Cardiac muscle cell (in vitro differentiated cells and primary cell): Measurements from ENCODE around the gene FTO. TPM values are rescaled to one million over a fixed set of nuclear protein-coding genes. Genes with fewer than 3 reads are reported as not detected.

Experiments used
- DNase-seq, 2 donors: peaks; one replicate each; pipeline versions ENCODE4 v3.0.0 to v3.0.0-alpha.2; 2010 to 2017; ENCODE audit warnings: low read depth in 1 of 2, low spot score in 1 of 2
- H3K27ac ChIP-seq: fragments of 200-600 bp; sonication (generic); 2 replicates; pipeline ENCODE4 v1.5.1; 2016
- H3K27me3 ChIP-seq: fragments of 200-600 bp; sonication (generic); 2 replicates; pipeline ENCODE4 v1.6.0; 2016; ENCODE audit warnings: control low read depth
- H3K36me3 ChIP-seq: fragments of 200-600 bp; sonication (generic); 2 replicates; pipeline ENCODE4 v1.5.1; 2016; ENCODE audit warnings: control low read depth
- H3K4me1 ChIP-seq: fragments of 200-600 bp; sonication (generic); 2 replicates; pipeline ENCODE4 v1.8.1; 2017; ENCODE audit warnings: low read depth, mild to moderate bottlenecking, mixed run types
- H3K4me3 ChIP-seq: fragments of 200-600 bp; sonication (generic); 2 replicates; pipeline ENCODE4 v1.5.1; 2016; ENCODE audit warnings: mild to moderate bottlenecking
- H3K9me3 ChIP-seq: fragments of 200-600 bp; sonication (generic); 2 replicates; pipeline ENCODE4 v1.5.1; 2017; ENCODE audit warnings: low read depth, mild to moderate bottlenecking, control low read depth
- CTCF ChIP-seq: IDR thresholded peaks from 2 replicates; pipeline ENCODE4 v1.5.1; 2012; ENCODE audit warnings: low read depth, mild to moderate bottlenecking, low read length
- polyA plus RNA-seq: library from polyadenylated mRNA; unstranded; fragments of >200 nt; fragmentation: Nextera tagmentation; extraction: Ambion mirVana; gene quantifications from 2 replicates; pipeline ENCODE4 v1.2.1, GENCODE V29; 2016
- total RNA-seq: library from RNA; depleted of rRNA; stranded (reverse); fragments of >200 nt; gene quantifications from 2 replicates; pipeline ENCODE4 v1.2.3, GENCODE V29; 2016

The FTO gene
- total and polyA plus RNA-seq, 2 experiments from 2014 or later: 77.7 to 93.8 TPM

- Histone ChIP-seq H3K9me3 (no peaks in the 10 kb centered on the region), H3K4me3 (no peak overlapping the region), H3K36me3 (no peaks in the 10 kb centered on the region), H3K4me1 (no peaks in the 10 kb centered on the region), H3K27me3 (no peaks in the 10 kb centered on the region), H3K27ac (no peak overlapping the region)
- no peak for TF ChIP-seq CTCF
- no peak for DNase-seq
These were observed 481.1 kb downstream of the FTO start for GRCh38 chr16:54185045-54185444.

DNA sequence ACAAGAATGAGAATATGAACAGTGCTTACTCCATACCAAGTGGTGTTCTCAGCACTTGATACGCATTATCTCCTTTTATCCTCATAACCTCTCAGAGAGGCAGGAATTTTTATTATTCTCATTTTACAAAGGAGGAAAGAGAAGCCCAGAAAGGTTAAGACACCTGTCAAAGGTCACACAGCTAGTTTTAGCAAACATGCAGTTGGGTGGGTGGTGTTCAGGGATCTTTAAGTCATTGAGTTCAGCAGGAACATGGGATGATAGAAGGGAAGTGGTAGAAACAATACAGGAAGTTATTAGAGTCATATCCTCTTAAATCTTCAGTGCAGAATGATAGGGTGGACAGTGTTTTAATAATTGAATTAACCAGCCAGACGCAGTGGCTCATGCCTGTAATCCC, 487.2 kb downstream of the FTO start:
- H3K36me3 ChIP-seq: no peaks in the 10 kb centered on the region
- H3K27me3 ChIP-seq: no peaks in the 10 kb centered on the region
- no peaks in the 10 kb centered on the region for H3K9me3 ChIP-seq
- H3K27ac ChIP-seq: no peak overlapping the region
- H3K4me1 ChIP-seq: peaks cover 8% of the 10 kb centered on the region
- TF ChIP-seq CTCF: no peak
- H3K4me3 ChIP-seq: no peak overlapping the region
- DNase-seq: no peak

DNA sequence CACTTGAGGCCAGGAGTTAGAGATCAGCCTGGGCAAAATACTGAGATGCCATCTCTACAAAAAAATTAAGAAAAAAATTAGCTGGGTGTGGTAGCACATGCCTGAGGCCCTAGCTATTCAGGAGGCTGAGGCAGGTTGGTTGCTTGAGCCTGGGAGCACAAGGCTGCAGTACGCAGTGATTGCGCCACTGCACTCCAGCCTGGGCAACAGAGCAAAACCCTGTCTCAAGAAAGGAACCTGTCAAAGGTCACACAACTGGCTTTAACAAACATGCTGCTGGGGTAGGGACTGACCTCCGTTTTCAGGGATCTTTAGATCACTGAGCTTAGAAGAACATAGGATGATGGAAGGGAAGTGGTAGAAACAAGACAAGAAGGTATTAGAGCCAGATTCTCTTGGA, 487.6 kb downstream of the FTO start:
- TF ChIP-seq CTCF: no peak
- Histone ChIP-seq H3K4me3 (no peak overlapping the region), H3K27ac (no peak overlapping the region), H3K36me3 (no peaks in the 10 kb centered on the region), H3K27me3 (no peaks in the 10 kb centered on the region), H3K4me1 (peaks cover 8% of the 10 kb centered on the region), H3K9me3 (no peaks in the 10 kb centered on the region)
- DNase-seq: no peak

GRCh38 chr16:54193013-54193664, 489.2 kb downstream of the FTO start:
- no peak overlapping the region for H3K27ac ChIP-seq
- H3K27me3 ChIP-seq: no peaks in the 10 kb centered on the region
- no peak for TF ChIP-seq CTCF
- no peak for DNase-seq
- no peak overlapping the region for H3K4me3 ChIP-seq
- no peaks in the 10 kb centered on the region for H3K36me3 ChIP-seq
- H3K9me3 ChIP-seq: no peaks in the 10 kb centered on the region
- H3K4me1 ChIP-seq: peaks cover 8% of the 10 kb centered on the region

- H3K27ac ChIP-seq: peak overlapping the region; percentile 57
- DNase-seq: peak; percentile 81 to 84
- H3K4me3 ChIP-seq: no peak overlapping the region
- H3K36me3 ChIP-seq: no peaks in the 10 kb centered on the region
- H3K27me3 ChIP-seq: no peaks in the 10 kb centered on the region
- peaks cover 8% of the 10 kb centered on the region for H3K4me1 ChIP-seq
- H3K9me3 ChIP-seq: no peaks in the 10 kb centered on the region
- peak; percentile 91 for TF ChIP-seq CTCF
These were observed 489.8 kb downstream of the FTO start for GRCh38 chr16:54193665-54194333.
